GM21717 (cell line): ENCODE results near the gene NFKB1.

Source experiments
- ATAC-seq: cut with Tn5 transposase; IDR thresholded peaks from one replicate; pipeline ENCODE4 v1.9.1; 2021; ENCODE audit warnings: mild to moderate bottlenecking, moderate library complexity; ENCODE audit not compliant: unreplicated experiment

The NFKB1 gene

GRCh38 chr4:102619776-102620631 lies 118.8 kb downstream of the NFKB1 start:
- peak; percentile 5 for ATAC-seq

- ATAC-seq, result peak; percentile 38
Observed at GRCh38 chr4:102620697-102621497, 119.7 kb downstream of the NFKB1 start.

- no peak for ATAC-seq
Observed at GRCh38 chr4:102623622-102624021, 122.5 kb downstream of the NFKB1 start.

GRCh38 chr4:102624505-102624904 lies 123.3 kb downstream of the NFKB1 start:
- no peak for ATAC-seq

- ATAC-seq, result peak; percentile 89
Observed at GRCh38 chr4:102625232-102625930, 124.2 kb downstream of the NFKB1 start.

- peak; percentile 43 for ATAC-seq
Observed at GRCh38 chr4:102627831-102628523, 126.8 kb downstream of the NFKB1 start.

- no peak for ATAC-seq
Observed at GRCh38 chr4:102629673-102630072, 128.5 kb downstream of the NFKB1 start.

GRCh38 chr4:102631616-102632015 lies 130.5 kb downstream of the NFKB1 start:
- no peak for ATAC-seq

- no peak for ATAC-seq
Observed at GRCh38 chr4:102632241-102633065, 131.3 kb downstream of the NFKB1 start.

- ATAC-seq, result no peak
Observed at GRCh38 chr4:102633100-102633499, 131.9 kb downstream of the NFKB1 start.

GRCh38 chr4:102637391-102637790 lies 136.2 kb downstream of the NFKB1 start:
- no peak for ATAC-seq

GRCh38 chr4:102638621-102639020 lies 137.5 kb downstream of the NFKB1 start:
- ATAC-seq, result no peak

- no peak for ATAC-seq
Observed at GRCh38 chr4:102639598-102639997, 138.4 kb downstream of the NFKB1 start.

- no peak for ATAC-seq
Observed at GRCh38 chr4:102640669-102641068, 139.5 kb downstream of the NFKB1 start.

- ATAC-seq, result no peak
Observed at GRCh38 chr4:102641793-102642192, 140.6 kb downstream of the NFKB1 start.

- ATAC-seq, result no peak
Observed at GRCh38 chr4:102642631-102643298, 141.6 kb downstream of the NFKB1 start.

GRCh38 chr4:102647117-102647516 lies 146.0 kb downstream of the NFKB1 start:
- no peak for ATAC-seq

GRCh38 chr4:102657206-102657605 lies 156.0 kb downstream of the NFKB1 start:
- no peak for ATAC-seq

- no peak for ATAC-seq
Observed at GRCh38 chr4:102663073-102663472, 161.9 kb downstream of the NFKB1 start.
